Neural crest cell (in vitro differentiated cells): ENCODE results near the gene SLC17A5. TPM values are rescaled to one million over a fixed set of nuclear protein-coding genes. Genes with fewer than 3 reads are reported as not detected.
"Not testable (repeated sequence)": the region's sequence is repeated elsewhere in the genome, so short reads cannot be mapped to it uniquely, and the experiment has no call there.

ENCODE experiments used
- DNase-seq: peaks from one replicate; pipeline ENCODE4 v3.0.0; 2021; ENCODE audit warnings: low read depth, mixed read lengths, low spot score
- H3K27ac Mint-ChIP-seq: one replicate; pipeline ENCODE4 v1.8.0; 2021; ENCODE audit warnings: mild to moderate bottlenecking, mixed read lengths; ENCODE audit not compliant: unreplicated experiment
- H3K27me3 Mint-ChIP-seq: 2 replicates; pipeline ENCODE4 v1.8.0; 2021; ENCODE audit warnings: low read depth, mild to moderate bottlenecking, mixed read lengths
- H3K36me3 Mint-ChIP-seq: 2 replicates; pipeline ENCODE4 v1.8.0; 2021; ENCODE audit warnings: low read depth, mild to moderate bottlenecking, mixed read lengths
- H3K4me1 Mint-ChIP-seq: 2 replicates; pipeline ENCODE4 v1.8.0; 2021; ENCODE audit warnings: mixed read lengths
- H3K4me3 Mint-ChIP-seq: one replicate; pipeline ENCODE4 v1.8.0; 2021; ENCODE audit warnings: mild to moderate bottlenecking, mixed read lengths
- H3K9me3 Mint-ChIP-seq: 2 replicates; pipeline ENCODE4 v1.8.0; 2021; ENCODE audit warnings: mixed read lengths
- total RNA-seq: library from RNA; stranded (reverse); gene quantifications from 2 replicates; pipeline ENCODE4 v1.2.1, GENCODE V29; 2021
- TF ChIP-seq, protein P1 (sequence below): fragments of 200-600 bp; sonication (generic); conservative IDR thresholded peaks from 2 replicates; pipeline ENCODE4 v1.5.0; 2021; ENCODE audit warnings: antibody characterized with exemption, mild to moderate bottlenecking

Gene SLC17A5
- total RNA-seq, 1 donor from 2014 or later, result 10.8 TPM

- Mint-ChIP-seq H3K27ac (peak overlapping the region; percentile 100), H3K4me3 (peak overlapping the region; percentile 86), H3K27me3 (no peaks in the 10 kb centered on the region), H3K4me1 (peaks cover 57% of the 10 kb centered on the region), H3K9me3 (peaks cover 2% of the 10 kb centered on the region), H3K36me3 (peaks cover 2% of the 10 kb centered on the region)
- TF ChIP-seq, protein P1, sequence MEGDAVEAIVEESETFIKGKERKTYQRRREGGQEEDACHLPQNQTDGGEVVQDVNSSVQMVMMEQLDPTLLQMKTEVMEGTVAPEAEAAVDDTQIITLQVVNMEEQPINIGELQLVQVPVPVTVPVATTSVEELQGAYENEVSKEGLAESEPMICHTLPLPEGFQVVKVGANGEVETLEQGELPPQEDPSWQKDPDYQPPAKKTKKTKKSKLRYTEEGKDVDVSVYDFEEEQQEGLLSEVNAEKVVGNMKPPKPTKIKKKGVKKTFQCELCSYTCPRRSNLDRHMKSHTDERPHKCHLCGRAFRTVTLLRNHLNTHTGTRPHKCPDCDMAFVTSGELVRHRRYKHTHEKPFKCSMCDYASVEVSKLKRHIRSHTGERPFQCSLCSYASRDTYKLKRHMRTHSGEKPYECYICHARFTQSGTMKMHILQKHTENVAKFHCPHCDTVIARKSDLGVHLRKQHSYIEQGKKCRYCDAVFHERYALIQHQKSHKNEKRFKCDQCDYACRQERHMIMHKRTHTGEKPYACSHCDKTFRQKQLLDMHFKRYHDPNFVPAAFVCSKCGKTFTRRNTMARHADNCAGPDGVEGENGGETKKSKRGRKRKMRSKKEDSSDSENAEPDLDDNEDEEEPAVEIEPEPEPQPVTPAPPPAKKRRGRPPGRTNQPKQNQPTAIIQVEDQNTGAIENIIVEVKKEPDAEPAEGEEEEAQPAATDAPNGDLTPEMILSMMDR, result peak; percentile 67
- DNase-seq, result peak; percentile 72
Observed at GRCh38 chr6:73580247-73581149, 73.3 kb downstream of the SLC17A5 start.

DNA sequence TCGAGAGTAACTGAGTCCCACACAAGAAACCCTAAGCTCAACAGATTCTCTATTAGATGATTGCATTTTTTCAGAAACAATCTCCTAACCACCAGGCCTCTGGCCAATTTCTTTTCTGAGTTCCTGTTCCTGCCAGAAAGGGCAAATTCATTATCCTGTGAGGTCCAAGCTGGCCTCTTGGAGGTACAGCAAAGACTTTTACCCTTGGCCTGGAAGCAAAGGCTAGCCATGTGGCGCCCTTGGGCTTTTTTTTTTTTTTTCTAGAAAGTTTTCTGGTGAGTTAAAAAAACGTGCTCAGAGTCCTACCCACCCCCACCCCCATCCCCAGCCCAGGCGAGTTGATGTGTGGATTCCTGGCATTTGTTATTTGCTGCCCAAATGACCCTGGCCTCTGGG, 73.9 kb downstream of the SLC17A5 start:
- no peak for DNase-seq
- peak overlapping the region; percentile 86 for H3K4me3 Mint-ChIP-seq
- H3K9me3 Mint-ChIP-seq, result peaks cover 2% of the 10 kb centered on the region
- peaks cover 2% of the 10 kb centered on the region for H3K36me3 Mint-ChIP-seq
- peak overlapping the region; percentile 100 for H3K27ac Mint-ChIP-seq
- H3K27me3 Mint-ChIP-seq, result no peaks in the 10 kb centered on the region
- peaks cover 53% of the 10 kb centered on the region for H3K4me1 Mint-ChIP-seq
- TF ChIP-seq, protein P1, result no peak

DNA sequence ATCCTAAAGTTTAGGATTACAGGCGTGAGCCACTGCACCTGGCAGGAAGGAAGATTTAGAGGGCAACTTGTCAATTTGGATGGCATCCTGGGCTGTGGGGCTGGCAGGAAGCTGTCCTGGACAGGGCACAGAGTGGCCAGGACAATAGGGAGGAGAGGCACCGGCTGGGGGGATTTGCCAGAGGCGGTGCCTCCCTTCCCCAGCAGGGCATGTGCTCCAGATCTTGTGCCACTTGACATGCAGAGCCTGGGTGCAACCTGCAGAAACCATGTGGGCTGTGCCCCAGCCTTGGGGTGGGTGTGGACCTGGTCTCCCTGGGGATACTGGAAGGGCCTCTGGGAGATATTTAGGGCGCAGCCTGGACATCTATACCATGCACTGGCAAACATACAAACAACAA, 74.4 kb downstream of the SLC17A5 start:
- Mint-ChIP-seq H3K9me3 (peaks cover 2% of the 10 kb centered on the region), H3K27me3 (no peaks in the 10 kb centered on the region), H3K27ac (peak overlapping the region; percentile 100), H3K4me1 (peaks cover 53% of the 10 kb centered on the region), H3K4me3 (no peak overlapping the region), H3K36me3 (peaks cover 2% of the 10 kb centered on the region)
- TF ChIP-seq, protein P1, result no peak
- DNase-seq, result no peak

GRCh38 chr6:73577676-73578075, 76.1 kb downstream of the SLC17A5 start:
- H3K4me1 Mint-ChIP-seq, result peaks cover 59% of the 10 kb centered on the region
- H3K36me3 Mint-ChIP-seq, result peaks cover 2% of the 10 kb centered on the region
- DNase-seq, result no peak
- H3K27me3 Mint-ChIP-seq, result no peaks in the 10 kb centered on the region
- H3K9me3 Mint-ChIP-seq, result peaks cover 2% of the 10 kb centered on the region
- peak overlapping the region; percentile 83 for H3K27ac Mint-ChIP-seq
- H3K4me3 Mint-ChIP-seq, result peak overlapping the region; percentile 3
- TF ChIP-seq, protein P1, result no peak

DNA sequence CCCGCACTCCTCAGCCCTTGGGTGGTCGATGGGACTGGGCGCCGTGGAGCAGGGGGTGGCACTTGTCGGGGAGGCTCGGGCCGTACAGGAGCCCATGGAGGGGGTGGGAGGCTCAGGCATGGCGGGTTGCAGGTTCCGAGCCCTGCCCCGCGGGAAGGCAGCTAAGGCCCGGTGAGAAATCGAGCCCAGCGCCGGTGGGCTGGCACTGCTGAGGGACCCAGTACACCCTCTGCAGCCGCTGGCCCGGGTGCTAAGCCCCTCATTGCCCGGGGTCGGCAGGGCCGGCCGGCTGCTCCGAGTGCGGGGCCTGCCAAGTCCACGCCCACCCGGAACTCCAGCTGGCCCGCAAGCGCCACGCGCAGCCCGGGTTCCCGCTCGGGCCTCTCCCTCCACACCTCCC, 81.3 kb downstream of the SLC17A5 start:
- H3K4me1 Mint-ChIP-seq, result peaks cover 32% of the 10 kb centered on the region
- not testable (repeated sequence) for H3K36me3 Mint-ChIP-seq

DNA sequence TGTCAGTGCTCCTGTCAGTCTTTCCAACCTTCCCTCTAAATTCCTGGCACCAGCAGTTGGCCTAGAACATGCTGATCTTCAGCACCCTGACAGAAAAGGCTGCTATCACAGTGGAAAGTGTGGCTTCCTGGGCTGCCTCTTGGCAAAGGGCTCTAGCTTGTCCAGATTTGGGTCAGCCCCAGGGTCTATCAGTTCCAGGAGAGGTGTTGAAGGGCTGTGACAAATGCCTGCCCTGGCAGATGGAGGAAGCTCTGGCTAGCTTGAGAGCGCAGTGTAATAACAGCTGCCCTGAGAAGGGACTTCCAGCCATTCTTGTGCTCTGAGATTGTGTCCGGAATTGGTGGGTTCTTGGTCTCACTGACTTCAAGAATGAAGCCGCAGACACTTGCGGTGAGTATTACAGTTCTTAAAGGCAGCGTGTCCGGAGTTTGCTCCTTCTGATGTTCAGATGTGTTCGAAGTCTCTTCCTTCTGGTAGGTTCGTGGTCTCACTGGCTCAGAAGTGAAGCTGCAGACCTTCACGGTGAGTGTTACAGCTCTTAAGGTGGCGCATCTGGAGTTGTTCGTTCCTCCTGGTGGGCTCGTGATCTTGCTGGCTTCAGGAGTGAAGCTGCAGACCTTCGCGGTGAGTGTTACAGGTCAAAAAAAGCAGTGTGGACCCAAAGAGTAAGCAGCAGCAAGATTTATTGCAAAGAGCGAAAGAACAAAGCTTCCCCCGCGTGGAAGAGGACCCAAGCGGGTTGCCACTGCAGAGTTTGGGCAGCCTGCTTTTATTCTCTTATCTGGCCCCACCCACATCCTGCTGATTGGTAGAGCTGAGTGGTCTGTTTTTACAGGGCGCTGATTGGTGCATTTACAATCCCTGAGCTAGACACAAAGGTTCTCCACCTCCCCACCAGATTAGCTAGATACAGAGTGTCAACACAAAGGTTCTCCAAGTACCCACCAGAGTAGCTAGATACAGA, 82.3 kb downstream of the SLC17A5 start:
- not testable (repeated sequence) for DNase-seq, H3K9me3 Mint-ChIP-seq, H3K36me3 Mint-ChIP-seq, H3K27me3 Mint-ChIP-seq, H3K4me3 Mint-ChIP-seq
- peaks cover 38% of the 10 kb centered on the region for H3K4me1 Mint-ChIP-seq
- H3K27ac Mint-ChIP-seq, result peak overlapping the region; percentile 94

More for the DNA sequence above, 81.3 kb downstream of the SLC17A5 start:
- not testable (repeated sequence) for H3K4me3 Mint-ChIP-seq, H3K27me3 Mint-ChIP-seq, DNase-seq, H3K27ac Mint-ChIP-seq, H3K9me3 Mint-ChIP-seq
